Thoracic aorta (tissue), 2 donors: ENCODE results near the gene NIPAL3. TPM values are rescaled to one million over a fixed set of nuclear protein-coding genes. Genes with fewer than 3 reads are reported as not detected.

Source experiments
- ATAC-seq: fragments of 150-250 bp; one replicate; pipeline ENCODE4 v1.8.0; 2017; ENCODE audit warnings: low read depth; ENCODE audit not compliant: insufficient number of reproducible peaks, low FRiP score
- DNase-seq: peaks from one replicate; pipeline ENCODE4 v3.0.0-alpha.2; 2020; ENCODE audit warnings: low spot score
- H3K27ac ChIP-seq, 2 donors: fragments of 200-600 bp; sonication (generic); 1 replicate in 1 of 2; 2 replicates in 1 of 2; pipeline ENCODE4 v1.5.1; 2016; ENCODE audit warnings: mild to moderate bottlenecking in 2 of 2, moderate library complexity in 2 of 2
- H3K27me3 ChIP-seq: fragments of 200-600 bp; sonication (generic); replicated peaks from 2 replicates; pipeline ENCODE4 v1.6.0; 2016; ENCODE audit warnings: mild to moderate bottlenecking; ENCODE audit not compliant: insufficient read depth
- H3K36me3 ChIP-seq: fragments of 200-600 bp; sonication (generic); one replicate; pipeline ENCODE4 v1.5.1; 2016
- H3K4me1 ChIP-seq, 2 donors: fragments of 200-600 bp; sonication (generic); 1 replicate in 1 of 2; 2 replicates in 1 of 2; pipeline versions ENCODE4 v1.5.1 to v1.6.0; 2016; ENCODE audit warnings: low read depth in 2 of 2, mild to moderate bottlenecking in 1 of 2; ENCODE audit not compliant: control insufficient read depth in 1 of 2
- H3K4me3 ChIP-seq: fragments of 200-600 bp; sonication (generic); 2 replicates; pipeline ENCODE4 v1.5.1; 2016; ENCODE audit warnings: mild to moderate bottlenecking
- H3K9me3 ChIP-seq: fragments of 200-600 bp; sonication (generic); 2 replicates; pipeline ENCODE4 v1.5.1; 2016
- CTCF ChIP-seq: fragments of 200-600 bp; sonication (generic); IDR thresholded peaks from one replicate; pipeline ENCODE4 v1.5.1; 2019; ENCODE audit warnings: antibody characterized with exemption
- total RNA-seq, 2 donors: library from RNA; depleted of rRNA; stranded (reverse); fragments of >200 nt; gene quantifications; one replicate each; pipeline versions ENCODE4 v1.1.0 to v1.2.3, GENCODE V29; 2016

Gene NIPAL3
- total RNA-seq, 2 donors from 2014 or later, result 19.3 to 31.4 TPM

DNA sequence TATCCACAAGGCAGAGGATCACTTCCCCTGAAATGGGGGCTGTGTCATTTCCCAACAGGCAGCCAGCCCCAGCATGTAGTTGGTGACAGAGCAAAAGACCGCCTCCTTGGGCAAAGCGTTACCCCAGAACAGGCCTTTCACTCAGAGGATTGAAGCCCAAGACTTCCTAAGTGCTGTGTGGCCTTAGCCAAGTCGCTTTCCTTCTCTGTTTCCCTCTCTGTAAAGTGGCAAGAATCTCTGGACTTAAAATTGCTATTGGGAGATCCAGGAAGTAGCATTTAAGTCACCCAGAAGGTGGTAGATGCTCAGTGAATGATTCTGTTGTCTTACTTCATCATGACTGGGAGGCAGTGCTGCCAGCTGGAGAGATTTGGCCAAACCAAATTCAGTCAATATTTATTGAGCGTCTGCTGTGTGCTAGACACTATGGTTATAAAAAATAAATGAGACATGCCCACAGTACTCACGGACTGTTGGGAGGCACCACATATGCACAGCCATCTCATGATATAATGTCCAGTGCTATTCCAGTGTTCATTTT lies 35.3 kb downstream of the NIPAL3 start:
- TF ChIP-seq CTCF, result no peak
- Histone ChIP-seq H3K27ac (no peak overlapping the region), H3K4me1 (no peaks in the 10 kb centered on the region), H3K36me3 (peaks cover 6% of the 10 kb centered on the region), H3K9me3 (no peaks in the 10 kb centered on the region), H3K27me3 (no peaks in the 10 kb centered on the region), H3K4me3 (no peak overlapping the region)
- ATAC-seq (no peak), DNase-seq (no peak)

DNA sequence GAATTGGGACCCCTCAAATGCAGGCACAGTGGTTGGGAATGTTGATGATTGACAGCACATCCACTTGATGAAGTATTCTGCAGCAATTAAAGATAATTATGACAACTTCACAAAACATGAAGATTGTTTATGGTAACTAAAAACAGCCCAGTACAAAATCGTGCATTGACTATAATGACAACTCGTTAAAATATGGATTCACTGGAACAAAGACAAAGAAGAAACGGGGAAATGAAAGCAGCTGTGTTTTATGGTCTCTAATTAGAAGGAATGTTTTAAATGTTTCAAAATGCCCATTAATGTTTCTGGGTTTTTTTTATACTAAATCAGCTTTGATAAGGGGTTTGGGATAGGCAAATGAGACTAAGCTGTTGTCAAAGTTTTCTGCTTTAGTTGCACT lies 36.1 kb downstream of the NIPAL3 start:
- ATAC-seq, result no peak
- Histone ChIP-seq H3K4me1 (no peaks in the 10 kb centered on the region), H3K36me3 (peaks cover 11% of the 10 kb centered on the region), H3K9me3 (no peaks in the 10 kb centered on the region), H3K27me3 (no peaks in the 10 kb centered on the region), H3K4me3 (no peak overlapping the region), H3K27ac (no peak overlapping the region)
- no peak for DNase-seq
- TF ChIP-seq CTCF, result no peak

GRCh38 chr1:24452922-24453485 lies 37.4 kb downstream of the NIPAL3 start:
- Histone ChIP-seq H3K36me3 (peaks cover 11% of the 10 kb centered on the region), H3K4me3 (no peak overlapping the region), H3K4me1 (no peaks in the 10 kb centered on the region), H3K27me3 (no peaks in the 10 kb centered on the region), H3K27ac (no peak overlapping the region), H3K9me3 (no peaks in the 10 kb centered on the region)
- no peak for DNase-seq
- TF ChIP-seq CTCF, result no peak
- no peak for ATAC-seq

DNA sequence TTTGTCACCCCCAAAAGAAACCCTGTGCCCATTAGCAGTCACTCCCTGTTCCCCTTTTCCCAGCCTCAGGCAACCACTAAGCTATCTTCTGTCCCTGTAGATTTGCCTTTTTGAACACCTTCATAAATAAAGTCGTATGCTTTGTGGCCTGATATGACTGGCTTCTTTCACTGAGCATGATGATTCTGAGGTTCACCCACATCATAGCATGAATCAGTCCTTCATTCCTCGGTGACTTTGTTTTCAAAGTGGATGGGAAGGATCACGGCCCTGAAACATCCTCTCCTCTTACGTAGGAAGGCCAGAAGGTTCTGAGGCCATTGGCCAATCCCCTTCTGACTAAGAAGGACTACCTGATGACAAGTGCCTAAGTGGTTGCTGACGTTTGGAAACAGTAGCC lies 39.1 kb downstream of the NIPAL3 start:
- no peak overlapping the region for H3K4me3 ChIP-seq
- ATAC-seq, result no peak
- no peak for TF ChIP-seq CTCF
- DNase-seq, result no peak
- H3K36me3 ChIP-seq, result peaks cover 11% of the 10 kb centered on the region
- H3K27ac ChIP-seq, result no peak overlapping the region
- H3K9me3 ChIP-seq, result no peaks in the 10 kb centered on the region
- no peaks in the 10 kb centered on the region for H3K4me1 ChIP-seq
- H3K27me3 ChIP-seq, result no peaks in the 10 kb centered on the region

DNA sequence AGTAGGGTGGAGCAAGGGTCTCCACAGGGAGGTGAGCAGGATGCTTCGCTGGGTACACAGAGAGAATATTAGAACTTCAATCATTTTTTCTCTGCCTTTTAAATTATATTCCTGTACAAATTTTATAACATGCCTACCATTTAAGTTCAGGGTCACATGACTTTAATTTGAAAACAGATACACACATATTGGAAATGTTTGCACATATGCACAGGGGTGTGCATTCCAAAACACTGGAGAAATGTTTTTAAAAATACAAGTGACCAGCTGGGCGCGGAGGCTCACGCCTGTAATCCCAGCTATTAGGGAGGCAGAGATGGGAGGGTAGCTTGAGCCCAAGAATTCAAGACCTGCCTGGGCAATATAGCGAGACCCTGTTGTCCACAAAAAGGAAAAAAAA lies 39.7 kb downstream of the NIPAL3 start:
- no peak for TF ChIP-seq CTCF
- no peaks in the 10 kb centered on the region for H3K27me3 ChIP-seq
- ATAC-seq (no peak), DNase-seq (no peak)
- no peak overlapping the region for H3K27ac ChIP-seq
- H3K36me3 ChIP-seq, result peaks cover 11% of the 10 kb centered on the region
- no peak overlapping the region for H3K4me3 ChIP-seq
- no peaks in the 10 kb centered on the region for H3K4me1 ChIP-seq
- no peaks in the 10 kb centered on the region for H3K9me3 ChIP-seq
